ENCODE results near the gene PRR27. TPM values are rescaled to one million over a fixed set of nuclear protein-coding genes. Genes with fewer than 3 reads are reported as not detected.

PRR27 gene
- total and polyA plus RNA-seq, 10 of the 15 experiments (the other 5 are each of a cell fraction or from before 2014, with no cell fraction given), result not detected

GRCh38 chr4:70133473-70133872 is 20.6 kb upstream of the PRR27 start (continued):
- TF ChIP-seq, protein P1, sequence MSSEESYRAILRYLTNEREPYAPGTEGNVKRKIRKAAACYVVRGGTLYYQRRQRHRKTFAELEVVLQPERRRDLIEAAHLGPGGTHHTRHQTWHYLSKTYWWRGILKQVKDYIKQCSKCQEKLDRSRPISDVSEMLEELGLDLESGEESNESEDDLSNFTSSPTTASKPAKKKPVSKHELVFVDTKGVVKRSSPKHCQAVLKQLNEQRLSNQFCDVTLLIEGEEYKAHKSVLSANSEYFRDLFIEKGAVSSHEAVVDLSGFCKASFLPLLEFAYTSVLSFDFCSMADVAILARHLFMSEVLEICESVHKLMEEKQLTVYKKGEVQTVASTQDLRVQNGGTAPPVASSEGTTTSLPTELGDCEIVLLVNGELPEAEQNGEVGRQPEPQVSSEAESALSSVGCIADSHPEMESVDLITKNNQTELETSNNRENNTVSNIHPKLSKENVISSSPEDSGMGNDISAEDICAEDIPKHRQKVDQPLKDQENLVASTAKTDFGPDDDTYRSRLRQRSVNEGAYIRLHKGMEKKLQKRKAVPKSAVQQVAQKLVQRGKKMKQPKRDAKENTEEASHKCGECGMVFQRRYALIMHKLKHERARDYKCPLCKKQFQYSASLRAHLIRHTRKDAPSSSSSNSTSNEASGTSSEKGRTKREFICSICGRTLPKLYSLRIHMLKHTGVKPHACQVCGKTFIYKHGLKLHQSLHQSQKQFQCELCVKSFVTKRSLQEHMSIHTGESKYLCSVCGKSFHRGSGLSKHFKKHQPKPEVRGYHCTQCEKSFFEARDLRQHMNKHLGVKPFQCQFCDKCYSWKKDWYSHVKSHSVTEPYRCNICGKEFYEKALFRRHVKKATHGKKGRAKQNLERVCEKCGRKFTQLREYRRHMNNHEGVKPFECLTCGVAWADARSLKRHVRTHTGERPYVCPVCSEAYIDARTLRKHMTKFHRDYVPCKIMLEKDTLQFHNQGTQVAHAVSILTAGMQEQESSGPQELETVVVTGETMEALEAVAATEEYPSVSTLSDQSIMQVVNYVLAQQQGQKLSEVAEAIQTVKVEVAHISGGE (CRISPR knock-in tag; IDR thresholded peaks at IDR 0.05), result no peak
- no peak for TF ChIP-seq PAX5 (IDR thresholded peaks at IDR 0.05; ENCODE audit: borderline replicate concordance, low read depth, low read length)

GRCh38 chr4:70138751-70139150 is 15.3 kb upstream of the PRR27 start:
- BruUV-seq (replicated peaks), result no TSS peak
- no peaks in the 10 kb centered on the region for H3K27me3 ChIP-seq (replicated peaks in 1 of 2; ENCODE audit: control insufficient read depth in 2 of 2, insufficient read depth in 2 of 2, low read length in 1 of 2)
- no peak overlapping the region for H3K9ac ChIP-seq (ENCODE audit: control insufficient read depth, insufficient read depth, low read length)
- no peaks in the 10 kb centered on the region for H4K20me1 ChIP-seq (ENCODE audit: control insufficient read depth, insufficient read depth)
- CTCF ChIA-PET, result no interaction called here
- no peak for ATAC-seq
- no peak for FAIRE-seq
- no peak overlapping the region for H3K4me3 ChIP-seq
- no peak for DNase-seq (ENCODE audit: low read depth, low spot score)
- intact Hi-C loops (cut with micrococcal nuclease; ENCODE audit: unreplicated experiment) (no loop called here), in situ Hi-C loops (cut with MboI) (no loop called here)
- POLR2A ChIA-PET, result no interaction called here
- H2AFZ ChIP-seq (ENCODE audit: control insufficient read depth, low read depth, low read length), result no peak overlapping the region
- H3K9me3 ChIP-seq (replicated peaks; ENCODE audit: control insufficient read depth, insufficient read depth, low read length), result no peaks in the 10 kb centered on the region
- RAD21 ChIA-PET (ENCODE audit: unreplicated experiment), result interaction anchor here (0.6 kb wide), 1 partner anchor 17 kb away, joined by 3 read pairs; no protein-coding TSS in a partner anchor
- no peaks in the 10 kb centered on the region for H3K79me2 ChIP-seq (ENCODE audit: control insufficient read depth, insufficient read depth, low read length)
- no peak overlapping the region for H3K4me2 ChIP-seq (ENCODE audit: control insufficient read depth, insufficient read depth)
- WGBS (ENCODE audit: insufficient coverage, insufficient replicate concordance, low lambda C conversion rate, missing lambda C conversion rate), result 19% methylated on average over 3 of the region's 3 CpGs
- no peaks in the 10 kb centered on the region for H3K4me1 ChIP-seq (ENCODE audit: control insufficient read depth, insufficient read depth, low read length)
- H3K27ac ChIP-seq (ENCODE audit: control insufficient read depth, insufficient read depth), result no peak overlapping the region
- SMC1A ChIA-PET (ENCODE audit: uncharacterized antibody, unreplicated experiment), result no interaction called here
- no peaks in the 10 kb centered on the region for H3K36me3 ChIP-seq (ENCODE audit: control insufficient read depth in 2 of 2, insufficient read depth in 2 of 2, low read length in 1 of 2)
- TF ChIP-seq BRCA1 (IDR thresholded peaks at IDR 0.05; ENCODE audit: low read depth, low read length) (no peak), SMAD5 (IDR thresholded peaks at IDR 0.05; ENCODE audit: low read depth) (no peak), NFXL1 (IDR thresholded peaks at IDR 0.05; ENCODE audit: borderline replicate concordance) (no peak), ELK1 (IDR thresholded peaks at IDR 0.05; ENCODE audit: low read depth, low read length) (no peak), NR2C2 (IDR thresholded peaks at IDR 0.05; ENCODE audit: borderline replicate concordance, control insufficient read depth, insufficient read length, low read depth) (no peak), NR2C1 (IDR thresholded peaks at IDR 0.05) (no peak), BACH1 (IDR thresholded peaks at IDR 0.05; ENCODE audit: borderline replicate concordance) (no peak)
- TF ChIP-seq, protein P2, sequence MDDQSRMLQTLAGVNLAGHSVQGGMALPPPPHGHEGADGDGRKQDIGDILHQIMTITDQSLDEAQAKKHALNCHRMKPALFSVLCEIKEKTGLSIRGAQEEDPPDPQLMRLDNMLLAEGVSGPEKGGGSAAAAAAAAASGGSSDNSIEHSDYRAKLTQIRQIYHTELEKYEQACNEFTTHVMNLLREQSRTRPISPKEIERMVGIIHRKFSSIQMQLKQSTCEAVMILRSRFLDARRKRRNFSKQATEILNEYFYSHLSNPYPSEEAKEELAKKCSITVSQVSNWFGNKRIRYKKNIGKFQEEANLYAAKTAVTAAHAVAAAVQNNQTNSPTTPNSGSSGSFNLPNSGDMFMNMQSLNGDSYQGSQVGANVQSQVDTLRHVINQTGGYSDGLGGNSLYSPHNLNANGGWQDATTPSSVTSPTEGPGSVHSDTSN (IDR thresholded peaks at IDR 0.05; ENCODE audit: insufficient replicate concordance, low read depth, low read length), result no peak
- TF ChIP-seq, protein P3, sequence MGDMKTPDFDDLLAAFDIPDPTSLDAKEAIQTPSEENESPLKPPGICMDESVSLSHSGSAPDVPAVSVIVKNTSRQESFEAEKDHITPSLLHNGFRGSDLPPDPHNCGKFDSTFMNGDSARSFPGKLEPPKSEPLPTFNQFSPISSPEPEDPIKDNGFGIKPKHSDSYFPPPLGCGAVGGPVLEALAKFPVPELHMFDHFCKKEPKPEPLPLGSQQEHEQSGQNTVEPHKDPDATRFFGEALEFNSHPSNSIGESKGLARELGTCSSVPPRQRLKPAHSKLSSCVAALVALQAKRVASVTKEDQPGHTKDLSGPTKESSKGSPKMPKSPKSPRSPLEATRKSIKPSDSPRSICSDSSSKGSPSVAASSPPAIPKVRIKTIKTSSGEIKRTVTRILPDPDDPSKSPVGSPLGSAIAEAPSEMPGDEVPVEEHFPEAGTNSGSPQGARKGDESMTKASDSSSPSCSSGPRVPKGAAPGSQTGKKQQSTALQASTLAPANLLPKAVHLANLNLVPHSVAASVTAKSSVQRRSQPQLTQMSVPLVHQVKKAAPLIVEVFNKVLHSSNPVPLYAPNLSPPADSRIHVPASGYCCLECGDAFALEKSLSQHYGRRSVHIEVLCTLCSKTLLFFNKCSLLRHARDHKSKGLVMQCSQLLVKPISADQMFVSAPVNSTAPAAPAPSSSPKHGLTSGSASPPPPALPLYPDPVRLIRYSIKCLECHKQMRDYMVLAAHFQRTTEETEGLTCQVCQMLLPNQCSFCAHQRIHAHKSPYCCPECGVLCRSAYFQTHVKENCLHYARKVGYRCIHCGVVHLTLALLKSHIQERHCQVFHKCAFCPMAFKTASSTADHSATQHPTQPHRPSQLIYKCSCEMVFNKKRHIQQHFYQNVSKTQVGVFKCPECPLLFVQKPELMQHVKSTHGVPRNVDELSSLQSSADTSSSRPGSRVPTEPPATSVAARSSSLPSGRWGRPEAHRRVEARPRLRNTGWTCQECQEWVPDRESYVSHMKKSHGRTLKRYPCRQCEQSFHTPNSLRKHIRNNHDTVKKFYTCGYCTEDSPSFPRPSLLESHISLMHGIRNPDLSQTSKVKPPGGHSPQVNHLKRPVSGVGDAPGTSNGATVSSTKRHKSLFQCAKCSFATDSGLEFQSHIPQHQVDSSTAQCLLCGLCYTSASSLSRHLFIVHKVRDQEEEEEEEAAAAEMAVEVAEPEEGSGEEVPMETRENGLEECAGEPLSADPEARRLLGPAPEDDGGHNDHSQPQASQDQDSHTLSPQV (IDR thresholded peaks at IDR 0.05), result no peak
